ENCODE measurements around the gene SIX3. TPM values are rescaled to one million over a fixed set of nuclear protein-coding genes. Genes with fewer than 3 reads are reported as not detected.
A peak's percentile ranks its signal among the peaks of the same experiment; 100 is the strongest.

Gene SIX3
- not detected for total RNA-seq

- Mint-ChIP-seq H3K9me3 (no peaks in the 10 kb centered on the region), H3K27ac (peak within 1 kb of the TSS in 1 of 2 donors; percentile 53), H3K36me3 (peaks cover 0 to 19% of the 10 kb centered on the region in 2 donors)
- no peak for DNase-seq (ENCODE audit: low spot score in 2 of 2)
- peak; percentile 55 to 63 for ATAC-seq
These were observed at the start of gene SIX3 for GRCh38 chr2:44941551-44942234. Gene SIX3 (plus strand): TSS chr2:44941702. CDS start chr2:44942105, 403 bp downstream.

GRCh38 chr2:44894058-44894457 lies 47.4 kb upstream of the SIX3 start:
- ATAC-seq (peak; percentile 36 to 69), DNase-seq (ENCODE audit: low spot score in 2 of 2) (no peak)
- H3K27ac Mint-ChIP-seq = no peak overlapping the region
- H3K36me3 Mint-ChIP-seq = peaks cover 10 to 24% of the 10 kb centered on the region in 2 donors
- peaks cover 8 to 11% of the 10 kb centered on the region in 2 donors for H3K9me3 Mint-ChIP-seq

GRCh38 chr2:44895061-44895460 lies 46.4 kb upstream of the SIX3 start:
- peaks cover 10 to 24% of the 10 kb centered on the region in 2 donors for H3K36me3 Mint-ChIP-seq
- ATAC-seq (no peak), DNase-seq (ENCODE audit: low spot score in 2 of 2) (no peak)
- no peak overlapping the region for H3K27ac Mint-ChIP-seq
- peaks cover 8 to 11% of the 10 kb centered on the region in 2 donors for H3K9me3 Mint-ChIP-seq

- DNase-seq (ENCODE audit: low spot score in 2 of 2) = no peak
These were observed 44.1 kb upstream of the SIX3 start for GRCh38 chr2:44897406-44897805.

GRCh38 chr2:44902217-44903137 lies 39.0 kb upstream of the SIX3 start:
- DNase-seq (ENCODE audit: low spot score in 2 of 2) (no peak), ATAC-seq (no peak)
- Mint-ChIP-seq H3K36me3 (no peaks in the 10 kb centered on the region), H3K9me3 (no peaks in the 10 kb centered on the region), H3K27ac (no peak overlapping the region)

More at GRCh38 chr2:44897406-44897805, 44.1 kb upstream of the SIX3 start:
- Mint-ChIP-seq H3K27ac (no peak overlapping the region), H3K9me3 (peaks cover 6% of the 10 kb centered on the region in 2 donors), H3K36me3 (peaks cover 3 to 13% of the 10 kb centered on the region in 2 donors)
- no peak for ATAC-seq

DNA sequence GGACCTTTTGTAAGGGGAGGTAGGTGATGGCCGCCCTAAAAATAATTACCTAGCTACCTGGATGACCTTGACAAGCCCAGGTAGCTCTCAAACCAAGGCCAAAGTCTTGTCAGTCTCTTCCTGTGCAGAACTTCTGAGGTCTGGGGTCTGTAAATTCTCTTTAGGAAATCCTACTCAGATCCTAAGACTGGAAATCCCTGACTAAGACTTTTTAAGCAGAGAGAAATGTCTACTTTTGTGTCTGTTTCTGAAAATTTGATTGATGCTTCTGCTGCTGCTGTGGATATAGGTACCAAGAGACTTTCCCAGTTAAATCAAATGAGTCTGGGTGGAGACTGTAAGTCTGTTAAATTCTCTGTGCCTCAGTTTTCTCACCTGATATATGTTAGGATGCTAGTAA lies 36.9 kb upstream of the SIX3 start:
- Mint-ChIP-seq H3K9me3 (no peaks in the 10 kb centered on the region), H3K36me3 (peaks cover 0 to 6% of the 10 kb centered on the region in 2 donors)

GRCh38 chr2:44906972-44907371 lies 34.5 kb upstream of the SIX3 start:
- no peak for DNase-seq (ENCODE audit: low spot score in 2 of 2)
- Mint-ChIP-seq H3K36me3 (peaks cover 11 to 12% of the 10 kb centered on the region in 2 donors), H3K9me3 (peaks cover 8 to 9% of the 10 kb centered on the region in 2 donors), H3K27ac (no peak overlapping the region)
- no peak for ATAC-seq

More for the DNA sequence above, 36.9 kb upstream of the SIX3 start:
- peak overlapping the region in 1 of 2 donors; percentile 87 for H3K27ac Mint-ChIP-seq
- DNase-seq (ENCODE audit: low spot score in 2 of 2) (no peak), ATAC-seq (no peak)

DNA sequence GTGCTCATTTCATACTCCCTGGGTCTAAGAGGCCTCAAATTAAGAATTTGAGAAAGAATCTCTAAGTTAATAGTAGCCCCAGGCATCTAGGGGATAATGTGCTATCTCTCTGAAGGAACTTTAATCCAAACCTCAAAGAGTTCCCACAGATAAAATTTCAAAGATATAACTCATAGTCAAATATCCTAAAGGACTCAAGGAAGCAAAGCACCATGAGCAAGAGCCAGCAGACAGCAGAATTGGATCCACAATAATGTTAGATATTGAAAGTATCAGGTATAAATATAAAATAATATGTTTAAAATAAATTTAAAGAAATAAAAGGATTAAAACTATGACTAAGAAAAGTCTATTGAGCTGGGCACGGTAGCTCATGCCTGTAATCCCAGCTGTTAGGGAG lies 31.7 kb upstream of the SIX3 start:
- Mint-ChIP-seq H3K9me3 (peaks cover 8 to 9% of the 10 kb centered on the region in 2 donors), H3K36me3 (peaks cover 11 to 12% of the 10 kb centered on the region in 2 donors), H3K27ac (no peak overlapping the region)
- no peak for DNase-seq (ENCODE audit: low spot score in 2 of 2)
- no peak for ATAC-seq

DNA sequence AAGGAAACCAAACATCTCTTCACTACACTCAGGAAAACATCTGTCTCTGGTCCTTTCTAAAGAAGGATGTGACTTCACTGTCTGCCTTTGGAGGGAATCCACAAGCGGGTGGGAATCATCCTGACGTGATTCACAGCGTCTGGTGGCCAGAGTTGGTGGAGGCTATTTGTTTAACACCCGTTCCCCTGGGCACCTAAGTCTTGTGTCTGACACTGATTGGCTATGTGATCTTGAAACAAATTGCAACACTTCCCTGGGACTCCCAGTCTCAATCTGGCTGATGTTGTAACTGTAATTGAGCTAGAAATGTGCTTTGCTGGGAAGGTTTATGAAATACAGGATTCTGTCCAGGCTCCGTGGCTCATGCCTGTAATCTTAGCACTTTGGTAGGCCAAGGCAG lies 28.8 kb upstream of the SIX3 start:
- peaks cover 8 to 9% of the 10 kb centered on the region in 2 donors for H3K9me3 Mint-ChIP-seq
- H3K27ac Mint-ChIP-seq = no peak overlapping the region
- ATAC-seq = no peak
- no peak for DNase-seq (ENCODE audit: low spot score in 2 of 2)
- peaks cover 11 to 12% of the 10 kb centered on the region in 2 donors for H3K36me3 Mint-ChIP-seq

GRCh38 chr2:44916291-44916690 lies 25.2 kb upstream of the SIX3 start:
- Mint-ChIP-seq H3K36me3 (no peaks in the 10 kb centered on the region), H3K27ac (no peak overlapping the region), H3K9me3 (peaks cover 0 to 1% of the 10 kb centered on the region in 2 donors)
- ATAC-seq = no peak
- DNase-seq (ENCODE audit: low spot score in 2 of 2) = no peak

- H3K9me3 Mint-ChIP-seq = no peaks in the 10 kb centered on the region
- no peak overlapping the region for H3K27ac Mint-ChIP-seq
- no peak for DNase-seq (ENCODE audit: low spot score in 2 of 2)
- H3K36me3 Mint-ChIP-seq = no peaks in the 10 kb centered on the region
- ATAC-seq = peak; percentile 70 to 86
These were observed 23.3 kb upstream of the SIX3 start for GRCh38 chr2:44918095-44918775.

DNA sequence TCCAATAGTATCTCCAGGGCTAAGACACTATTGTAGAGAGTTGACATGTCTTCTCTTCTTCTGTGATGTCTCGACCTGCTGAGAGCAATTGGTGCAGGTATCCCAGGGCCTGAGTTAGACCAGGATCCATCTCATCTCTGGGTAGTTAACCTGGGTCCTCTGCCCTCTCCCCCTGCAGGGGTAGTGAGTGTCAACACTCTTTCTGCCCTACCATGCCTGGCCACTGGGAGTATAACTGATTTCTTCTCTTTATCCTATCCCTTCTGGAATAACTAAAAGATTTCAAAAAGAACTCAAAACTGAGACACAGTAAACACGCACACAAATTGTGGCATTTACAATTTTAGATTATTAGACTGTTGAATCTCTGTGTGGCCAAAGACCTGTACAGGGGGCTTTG lies 20.8 kb upstream of the SIX3 start:
- ATAC-seq (no peak), DNase-seq (ENCODE audit: low spot score in 2 of 2) (no peak)
- H3K27ac Mint-ChIP-seq = no peak overlapping the region
- no peaks in the 10 kb centered on the region for H3K36me3 Mint-ChIP-seq
- H3K9me3 Mint-ChIP-seq = no peaks in the 10 kb centered on the region

GRCh38 chr2:44922776-44923175 lies 18.7 kb upstream of the SIX3 start:
- H3K36me3 Mint-ChIP-seq = no peaks in the 10 kb centered on the region
- H3K9me3 Mint-ChIP-seq = no peaks in the 10 kb centered on the region
- ATAC-seq (no peak), DNase-seq (ENCODE audit: low spot score in 2 of 2) (no peak)
- H3K27ac Mint-ChIP-seq = no peak overlapping the region

- DNase-seq (ENCODE audit: low spot score in 2 of 2) (no peak), ATAC-seq (no peak)
- H3K9me3 Mint-ChIP-seq = no peaks in the 10 kb centered on the region
- no peaks in the 10 kb centered on the region for H3K36me3 Mint-ChIP-seq
- no peak overlapping the region for H3K27ac Mint-ChIP-seq
These were observed 15.9 kb upstream of the SIX3 start for GRCh38 chr2:44925561-44926136.

- no peak for DNase-seq (ENCODE audit: low spot score in 2 of 2)
- Mint-ChIP-seq H3K9me3 (no peaks in the 10 kb centered on the region), H3K36me3 (no peaks in the 10 kb centered on the region), H3K27ac (no peak overlapping the region)
- ATAC-seq = no peak
These were observed 14.5 kb upstream of the SIX3 start for GRCh38 chr2:44926957-44927356.

GRCh38 chr2:44927985-44928482 lies 13.5 kb upstream of the SIX3 start:
- DNase-seq (ENCODE audit: low spot score in 2 of 2) = peak in 1 of 2 donors; percentile 14
- H3K9me3 Mint-ChIP-seq = no peaks in the 10 kb centered on the region
- H3K27ac Mint-ChIP-seq = no peak overlapping the region
- no peak for ATAC-seq
- H3K36me3 Mint-ChIP-seq = no peaks in the 10 kb centered on the region

Measured in activated naive CD4-positive, alpha-beta T cell treated with anti-CD3 and anti-CD28 coated beads, Interleukin-2, amount 50 U/mL, for 72 hours (primary cell).